Mucosa of gallbladder (tissue), 1 donor: ENCODE data around the gene PEPD. TPM values are rescaled to one million over a fixed set of nuclear protein-coding genes. Genes with fewer than 3 reads are reported as not detected.

ENCODE experiments used
- DNase-seq: peaks from one replicate; pipeline ENCODE4 v3.0.0-alpha.2; 2020; ENCODE audit warnings: low spot score
- total RNA-seq: library from RNA; stranded (reverse); gene quantifications from one replicate; pipeline ENCODE4 v1.2.1, GENCODE V29; 2021
- donor health status: DM: no; HTN: no; CAD: no.

Gene PEPD
- total RNA-seq, 1 donor from 2014 or later = 90.3 TPM

DNA sequence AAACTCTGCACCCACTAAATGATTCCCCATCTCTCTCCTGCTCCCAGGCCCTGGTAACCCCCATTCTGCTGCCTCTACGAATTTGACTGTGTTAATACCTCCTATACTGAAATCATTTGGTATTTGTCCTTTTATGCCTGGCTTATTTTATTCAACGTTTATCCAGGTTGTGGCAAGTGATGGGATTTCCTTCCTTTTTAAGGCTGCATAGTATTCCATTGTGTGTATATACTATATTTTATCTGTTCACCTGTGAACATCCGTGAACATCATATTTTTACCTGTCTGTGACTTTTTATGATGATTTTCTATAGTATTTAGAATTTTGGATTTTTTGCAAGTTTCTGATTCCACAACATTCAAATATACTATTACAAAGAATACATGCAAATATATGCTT lies 162.0 kb downstream of the PEPD start:
- no peak for DNase-seq

DNA sequence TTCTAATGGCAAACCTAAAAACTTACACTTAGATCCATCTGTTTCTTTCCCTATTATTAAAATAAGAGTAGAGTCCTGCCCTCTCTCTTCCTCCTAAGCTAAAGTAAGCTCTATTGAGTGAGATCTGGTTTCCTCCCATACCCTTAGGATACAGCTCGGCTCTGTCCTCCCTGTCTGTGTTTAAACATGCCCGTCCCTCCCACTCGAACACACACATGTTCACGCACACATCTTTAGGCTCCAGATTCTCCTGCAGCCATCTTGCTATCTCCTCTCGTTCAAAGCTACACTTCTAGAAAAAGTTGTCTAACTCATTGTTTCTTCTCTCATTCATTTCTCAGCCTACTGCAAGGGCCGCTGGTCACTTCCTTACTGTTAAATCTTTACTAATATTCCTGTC lies 163.2 kb downstream of the PEPD start:
- no peak for DNase-seq

DNA sequence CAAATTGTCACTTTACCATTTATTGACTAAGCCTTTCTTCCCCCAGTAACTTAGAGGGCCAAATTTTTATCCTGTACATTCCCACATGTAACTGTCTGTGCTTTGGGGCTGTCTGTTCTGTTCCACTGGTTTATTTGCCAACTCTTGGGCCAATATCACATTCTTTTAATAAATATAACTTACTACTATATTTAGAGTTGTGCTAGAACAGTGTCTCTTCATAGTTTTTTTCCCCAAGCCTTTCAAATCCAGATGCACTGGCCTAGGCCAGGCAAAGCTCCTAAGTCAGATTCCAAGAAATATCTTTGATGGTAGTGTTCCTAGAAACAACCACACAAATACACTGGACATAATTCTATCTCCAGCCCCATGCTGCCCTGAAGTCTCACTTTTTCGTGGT lies 164.0 kb downstream of the PEPD start:
- no peak for DNase-seq

DNA sequence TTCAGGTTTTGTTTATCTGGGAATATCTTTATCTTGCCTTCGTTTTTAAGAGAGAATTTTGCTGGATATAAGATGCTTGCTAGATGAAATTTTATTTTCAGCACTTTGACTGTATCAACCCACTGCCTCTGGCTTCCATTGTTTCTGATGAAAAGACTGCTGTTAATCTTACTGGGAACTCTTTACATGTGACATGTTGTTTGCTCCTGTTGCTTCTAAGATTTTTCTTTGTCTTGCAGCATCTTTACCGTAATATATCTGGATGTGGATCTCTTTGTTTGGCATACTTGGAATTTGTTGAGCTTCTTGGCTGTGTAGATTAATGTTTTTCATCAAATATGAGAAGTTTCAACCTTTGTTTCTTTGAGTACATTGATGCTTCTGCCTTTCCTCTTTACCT lies 166.1 kb downstream of the PEPD start:
- DNase-seq = no peak

DNA sequence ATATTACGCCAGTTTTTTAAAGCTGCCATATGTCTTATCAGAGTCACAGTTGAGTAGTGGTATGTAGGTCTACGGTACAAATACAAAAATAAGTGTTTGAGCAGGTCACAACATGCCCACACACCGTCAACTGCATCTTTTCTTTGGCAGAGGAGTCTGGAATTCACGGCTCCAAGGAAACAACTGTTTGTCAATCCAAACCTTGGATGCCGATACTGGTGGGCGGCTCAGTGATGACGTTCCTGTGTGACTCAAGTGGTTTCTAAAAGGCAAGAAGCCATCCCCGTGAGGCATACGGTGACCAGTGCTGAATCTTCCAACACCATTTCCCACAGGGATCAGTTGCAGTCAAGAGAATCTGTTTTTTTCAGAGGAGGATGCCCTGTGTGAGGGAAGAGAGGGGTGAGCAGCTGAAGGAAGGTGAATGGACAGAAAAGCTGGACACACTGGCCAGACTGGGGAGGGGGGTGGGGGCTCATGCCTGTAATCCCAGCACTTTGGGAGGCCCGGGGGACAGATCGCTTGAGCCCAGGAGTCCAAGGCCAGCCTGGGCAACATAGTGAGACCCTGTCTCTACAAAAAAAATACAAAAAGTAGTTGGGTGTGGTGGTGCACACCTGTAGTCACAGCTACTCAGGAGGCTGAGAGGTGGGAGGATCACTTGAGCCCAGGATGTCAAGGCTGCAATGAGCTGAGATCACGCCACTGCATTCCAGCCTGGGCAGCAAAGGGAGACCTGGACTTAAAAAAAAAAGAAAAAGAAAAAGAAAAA lies 170.9 kb downstream of the PEPD start:
- no peak for DNase-seq

DNA sequence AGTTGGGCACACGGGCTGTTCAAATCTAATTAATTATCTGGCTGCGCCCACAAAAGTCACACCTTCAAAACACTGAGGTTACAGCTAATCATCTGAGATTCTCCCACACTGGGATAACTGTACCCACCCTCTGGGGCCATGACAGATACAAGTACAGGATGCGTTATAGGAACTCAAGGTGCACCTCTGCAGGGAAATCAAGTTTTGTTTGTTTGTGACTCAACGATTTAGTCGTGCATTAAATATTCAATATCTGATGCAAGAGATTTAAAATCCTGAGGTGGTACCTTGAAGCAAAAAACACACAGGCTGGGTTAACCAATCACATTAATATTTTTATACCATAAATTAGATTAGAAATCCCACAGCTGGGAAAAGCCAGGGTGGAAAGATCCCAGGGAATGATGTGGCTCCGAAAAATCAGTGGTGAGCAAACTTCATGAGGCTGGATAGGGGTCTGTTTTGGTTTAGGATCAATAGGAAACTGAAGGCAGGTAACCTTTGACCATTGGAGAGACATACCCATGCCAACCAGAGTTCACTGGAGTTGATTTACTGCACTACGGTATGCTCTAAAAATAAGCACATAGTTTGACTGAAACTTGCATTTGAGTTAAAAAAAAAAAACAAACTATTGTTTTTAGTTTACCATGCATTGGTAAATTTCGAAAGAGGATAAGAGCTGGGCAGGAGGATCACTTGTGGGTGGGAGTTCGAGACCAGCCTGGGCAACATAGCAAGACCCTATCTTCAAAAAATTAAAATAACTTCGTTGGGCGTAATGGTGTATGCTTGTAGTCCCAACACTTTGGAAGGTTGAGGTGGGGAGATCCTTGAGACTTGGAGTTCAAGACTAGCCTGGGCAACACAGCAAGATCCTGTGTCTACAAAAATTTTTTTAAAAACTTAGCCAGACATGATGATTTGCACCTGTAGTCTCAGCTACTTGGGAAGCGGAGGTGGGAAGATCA lies 172.0 kb downstream of the PEPD start:
- no peak for DNase-seq

DNA sequence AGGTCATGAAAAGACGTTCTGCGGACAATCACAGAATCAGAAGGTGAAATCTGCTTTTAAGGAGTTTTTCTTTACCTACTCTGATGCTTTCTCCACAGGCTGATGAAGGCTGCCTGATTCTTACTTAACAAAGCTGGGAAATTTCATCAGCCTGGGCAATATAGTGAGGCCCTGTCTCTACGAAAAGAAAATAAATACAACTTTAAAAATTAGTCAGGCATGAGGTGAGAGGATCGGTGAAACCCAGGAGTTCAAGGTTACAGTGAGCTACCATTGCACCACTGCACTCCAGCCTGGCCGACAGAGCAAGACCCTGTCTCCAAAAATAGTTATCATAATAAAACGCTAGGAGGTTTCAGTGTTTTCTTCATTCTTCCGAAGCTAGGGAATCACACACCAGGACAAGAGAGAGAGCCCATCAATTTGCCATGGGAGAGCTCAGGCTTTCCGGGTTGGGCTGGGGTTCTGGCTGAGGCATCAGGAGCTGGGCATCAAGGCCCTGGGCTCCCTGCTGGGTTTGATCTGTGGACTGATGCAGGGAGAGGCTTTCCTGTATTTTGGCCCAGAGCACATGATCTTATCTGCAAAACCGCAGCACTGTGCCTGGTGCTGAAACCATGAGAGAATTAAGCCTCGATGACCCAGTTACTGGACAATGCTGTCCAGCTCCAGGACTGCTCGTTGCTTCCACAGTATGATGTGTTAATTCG lies 173.1 kb downstream of the PEPD start:
- DNase-seq = no peak

DNA sequence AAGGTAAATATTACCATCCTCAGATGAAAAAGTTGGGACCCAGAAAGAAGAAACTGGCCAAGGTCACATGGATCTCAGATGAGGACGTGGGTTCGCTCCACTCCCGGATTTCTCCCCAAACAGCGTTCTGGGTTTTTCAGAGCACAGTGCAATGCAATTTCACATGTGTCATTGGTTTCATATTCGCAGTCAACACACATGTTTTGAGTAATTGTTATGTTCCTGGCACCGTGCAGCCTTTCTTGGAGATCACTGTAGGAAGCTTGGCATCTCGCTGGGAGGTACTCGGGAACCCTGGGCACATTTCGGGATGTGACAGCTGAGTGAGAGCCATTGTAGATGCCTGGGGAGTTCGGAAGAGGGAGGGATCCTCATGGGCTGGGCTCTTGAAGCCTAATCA lies 174.3 kb downstream of the PEPD start:
- DNase-seq = no peak

DNA sequence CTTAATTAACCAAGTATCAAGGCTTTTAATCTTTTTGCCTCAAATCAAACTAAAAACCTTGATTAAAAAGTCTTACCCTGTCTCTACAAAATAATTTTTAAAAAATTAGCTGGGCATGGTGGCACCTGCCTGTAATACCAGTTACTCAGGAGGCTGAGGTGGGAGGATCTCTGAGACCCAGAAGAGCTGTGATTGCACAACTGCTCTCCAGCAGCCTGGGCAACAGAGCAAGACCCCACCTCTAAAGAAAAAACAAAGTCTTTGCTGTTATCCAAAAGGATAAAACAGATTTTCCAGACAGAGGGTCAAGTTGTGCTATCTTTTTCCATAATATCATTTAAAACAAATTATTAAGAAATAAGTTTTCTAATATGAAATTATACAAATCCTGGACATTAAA lies 174.9 kb downstream of the PEPD start:
- DNase-seq = no peak

DNA sequence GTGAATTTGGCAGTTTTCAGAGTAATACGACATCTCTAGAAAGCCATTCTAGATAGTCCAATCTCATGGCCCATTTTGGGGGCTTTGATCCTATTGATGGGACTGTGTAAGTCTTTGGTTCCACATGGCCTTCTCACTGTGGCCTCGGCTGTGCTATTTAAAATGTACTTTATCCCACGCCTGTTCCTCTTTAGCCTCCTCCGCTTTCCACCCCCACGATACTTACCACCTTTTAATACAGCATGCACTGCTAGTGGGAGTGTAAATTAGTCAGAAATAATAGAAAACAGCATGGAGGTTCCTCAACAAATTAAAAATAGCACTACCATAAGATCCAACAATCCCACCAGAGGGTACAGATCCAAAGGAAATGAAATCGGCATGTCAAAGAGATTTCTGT lies 176.4 kb downstream of the PEPD start:
- DNase-seq = no peak

DNA sequence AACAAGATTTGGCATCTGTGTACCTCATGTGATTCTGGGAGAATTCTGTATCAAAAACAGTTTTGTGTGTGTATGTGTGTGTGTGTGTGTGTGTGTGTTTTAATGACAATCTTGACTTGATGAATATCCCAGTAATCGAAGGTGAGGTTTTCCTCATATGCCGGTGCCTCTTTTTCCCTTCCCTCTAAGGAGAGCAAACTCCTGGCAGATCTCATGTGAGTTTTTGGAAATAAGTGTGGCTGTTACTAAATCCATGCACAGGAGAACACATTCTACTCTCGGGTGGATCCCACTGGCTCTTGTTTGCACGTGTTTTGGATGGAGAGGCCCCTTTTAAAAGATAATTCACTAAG lies 177.0 kb downstream of the PEPD start:
- DNase-seq = no peak

DNA sequence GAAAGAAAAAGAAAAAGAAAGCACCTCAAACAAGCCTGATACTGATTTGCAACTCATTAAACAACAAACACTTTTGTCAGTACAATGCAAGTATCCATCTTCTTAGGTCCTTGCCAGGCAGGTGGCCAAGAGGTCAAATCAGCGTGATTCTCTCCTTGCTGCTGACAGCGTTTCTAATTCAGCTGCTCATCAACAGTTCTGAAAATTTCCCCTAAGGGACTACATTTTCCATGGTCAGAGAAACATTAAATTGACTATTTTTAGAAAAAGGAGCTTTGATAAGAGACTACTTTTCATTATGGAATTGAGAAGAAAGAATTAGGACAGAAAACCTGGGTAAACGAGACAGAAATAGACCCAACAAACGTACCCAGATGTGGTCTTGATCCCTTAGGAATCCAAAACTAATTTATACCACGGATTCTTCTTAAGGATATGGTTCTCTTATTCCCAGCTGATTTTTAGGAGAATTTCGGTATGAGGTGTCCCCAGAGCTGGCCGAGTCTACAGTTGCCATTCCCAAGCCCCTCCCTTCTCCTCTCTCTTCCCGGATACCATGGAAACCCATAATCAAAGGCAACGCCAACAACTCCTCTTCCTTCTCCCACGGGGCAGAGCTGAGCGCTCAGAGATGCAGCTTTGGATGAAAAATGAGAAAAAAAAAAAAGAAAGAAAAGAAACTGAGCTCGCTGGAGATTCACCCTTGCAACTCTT lies 177.6 kb downstream of the PEPD start:
- DNase-seq = no peak

DNA sequence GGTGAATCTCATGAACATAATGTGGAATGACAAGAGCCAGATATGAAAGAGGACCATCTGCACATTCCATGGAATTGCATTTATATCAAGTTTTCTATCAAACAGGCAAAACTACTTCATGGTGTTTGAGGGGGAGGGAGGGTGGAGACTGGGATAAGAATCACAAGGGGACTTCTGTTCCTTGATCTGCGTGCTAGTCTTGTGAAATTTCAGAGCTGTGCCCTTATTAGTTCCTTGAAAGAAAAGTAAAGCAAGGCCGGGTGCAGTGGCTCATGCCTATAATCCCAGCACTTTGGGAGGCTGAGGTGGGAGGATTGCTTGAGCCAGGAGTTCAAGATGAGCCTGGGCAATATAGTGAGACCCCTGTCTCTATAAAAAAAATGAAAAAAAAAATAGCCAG lies 178.3 kb downstream of the PEPD start:
- no peak for DNase-seq

DNA sequence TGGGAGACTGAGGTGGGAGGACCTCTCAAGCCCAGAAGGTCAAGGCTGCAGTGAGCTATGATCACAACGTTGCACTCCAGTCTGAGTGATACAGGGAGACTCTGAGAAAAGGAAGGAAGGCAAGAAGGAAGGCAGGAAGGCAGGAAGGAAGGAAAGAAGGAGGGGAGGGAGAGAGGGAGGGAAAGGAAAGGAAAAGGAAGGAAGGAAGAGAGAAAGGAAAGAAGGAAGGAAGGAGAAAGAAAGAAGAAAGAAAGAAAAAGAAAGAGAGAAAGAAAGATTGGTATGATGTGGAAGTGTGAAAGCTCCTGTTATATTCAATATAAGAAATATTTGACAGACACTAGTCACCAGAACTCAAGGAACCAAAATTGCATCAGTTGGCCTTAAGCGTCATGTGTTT lies 180.6 kb downstream of the PEPD start:
- no peak for DNase-seq

DNA sequence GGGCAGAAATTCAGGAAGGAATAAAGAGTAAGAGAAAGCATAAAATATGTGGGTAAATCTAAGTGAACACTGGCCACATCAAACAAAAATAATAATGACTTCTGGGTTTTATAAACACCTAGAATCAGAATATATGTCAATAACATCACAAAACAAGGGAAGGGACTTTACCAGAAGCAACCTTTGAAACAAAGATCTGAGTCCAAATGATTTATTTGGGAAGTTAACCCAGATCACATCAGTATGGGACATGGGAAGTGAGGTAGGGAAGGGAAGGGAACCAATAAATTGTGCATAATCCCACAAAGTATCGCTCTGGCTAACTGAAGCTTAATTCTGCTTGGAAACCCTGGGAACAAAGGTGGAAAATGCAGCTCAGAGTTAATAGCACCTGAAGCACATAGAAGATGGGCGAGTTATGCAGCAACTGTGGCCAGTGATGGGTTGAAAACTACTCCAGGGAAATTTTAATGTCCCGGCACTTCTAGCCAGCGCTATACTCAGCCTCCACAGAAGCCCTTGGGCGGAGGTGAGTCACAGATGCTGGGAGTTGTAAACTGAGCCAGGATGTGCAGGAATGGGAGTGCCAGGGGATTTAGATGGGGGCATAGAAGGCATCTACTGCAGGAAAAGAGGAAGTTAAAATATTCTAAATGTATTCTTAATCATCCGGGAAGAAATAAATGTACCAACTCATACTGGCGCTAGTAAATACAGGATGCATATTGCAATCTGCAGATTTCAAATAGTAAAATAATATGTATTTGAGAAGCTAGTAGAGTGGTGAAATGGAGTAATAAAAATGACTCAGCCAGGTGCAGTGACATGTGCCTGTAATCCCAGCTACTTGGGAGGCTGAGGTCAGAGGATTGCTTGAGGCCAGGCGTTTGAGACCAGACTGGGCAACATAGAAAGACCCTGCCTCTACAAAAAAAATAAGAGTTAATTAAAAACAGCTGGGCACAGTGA lies 182.3 kb downstream of the PEPD start:
- no peak for DNase-seq

Other genes starting within 250 kb of the PEPD start
- gene CEBPA, start 219.3 kb downstream of the PEPD start, total RNA-seq = 22.2 TPM
- gene CEBPG, start 148.1 kb downstream of the PEPD start, total RNA-seq = 18.0 TPM
- gene CHST8, start 100.2 kb upstream of the PEPD start, total RNA-seq = 9.9 TPM